Measurements from ENCODE around the gene ARHGEF17.

- TF ChIP-seq ZNF561 (tag by site-specific recombination; IDR thresholded peaks at IDR 0.05; ENCODE audit: borderline replicate concordance) (no peak), ZNF37A (tag by site-specific recombination; IDR thresholded peaks at IDR 0.05) (no peak), CTCF (tag by site-specific recombination; IDR thresholded peaks at IDR 0.05) (no peak), ZNF138 (tag by site-specific recombination; IDR thresholded peaks at IDR 0.05; ENCODE audit: borderline replicate concordance) (no peak), ZNF132 (tag by site-specific recombination; IDR thresholded peaks at IDR 0.05; ENCODE audit: borderline replicate concordance) (no peak), ZNF292 (tag by site-specific recombination; IDR thresholded peaks at IDR 0.05; ENCODE audit: borderline replicate concordance, low read depth) (no peak), ZNF23 (tag by site-specific recombination; IDR thresholded peaks at IDR 0.05; ENCODE audit: borderline replicate concordance) (no peak), ZNF658 (tag by site-specific recombination; IDR thresholded peaks at IDR 0.05) (no peak), YY1 (tag by site-specific recombination; IDR thresholded peaks at IDR 0.05) (no peak), ZNF266 (tag by site-specific recombination; IDR thresholded peaks at IDR 0.05; ENCODE audit: low read depth) (no peak), GLI4 (tag by site-specific recombination; IDR thresholded peaks at IDR 0.05) (no peak), ZSCAN30 (tag by site-specific recombination; IDR thresholded peaks at IDR 0.05) (no peak), ZNF112 (tag by site-specific recombination; IDR thresholded peaks at IDR 0.05) (no peak), ZNF394 (tag by site-specific recombination; IDR thresholded peaks at IDR 0.05; ENCODE audit: borderline replicate concordance) (no peak)
Observed at GRCh38 chr11:73344191-73344607, 36.1 kb downstream of the ARHGEF17 start.
